ENCODE measurements around the gene LDLRAD2. TPM values are rescaled to one million over a fixed set of nuclear protein-coding genes. Genes with fewer than 3 reads are reported as not detected.
"Not testable (repeated sequence)": the region's sequence is repeated elsewhere in the genome, so short reads cannot be mapped to it uniquely, and the experiment has no call there.

LDLRAD2 gene
- total RNA-seq, 1 experiment from 2014 or later: not detected

DNA sequence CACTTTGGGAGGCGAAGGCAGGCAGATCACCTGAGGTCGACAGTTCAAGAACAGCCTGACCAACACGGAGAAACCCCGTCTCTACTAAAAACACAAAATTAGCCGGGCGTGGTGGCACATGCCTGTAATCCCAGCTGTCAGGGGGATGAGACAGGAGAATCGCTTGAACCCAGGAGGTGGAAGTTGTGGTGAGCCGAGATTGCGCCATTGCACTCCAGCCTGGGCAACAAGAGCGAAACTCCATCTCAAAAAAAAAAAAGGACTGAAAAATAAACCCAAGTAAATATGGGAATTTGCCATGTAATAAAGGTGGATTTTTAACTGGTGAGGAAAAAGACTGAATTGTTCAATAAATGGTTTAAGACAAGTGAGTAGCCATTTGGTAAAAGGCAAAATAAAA is 40.4 kb upstream of the LDLRAD2 start:
- H3K27me3 ChIP-seq (ENCODE audit: control insufficient read depth, insufficient read depth, low read length); BruUV-seq (replicated peaks); H3K9me3 ChIP-seq (ENCODE audit: control insufficient read depth, insufficient read depth, low read depth, low read length); DNase-seq (ENCODE audit: low read depth, low spot score); H3K4me1 ChIP-seq (ENCODE audit: control insufficient read depth, insufficient read depth, low read length); H3K27ac ChIP-seq (ENCODE audit: low read length); ATAC-seq; H3K4me3 ChIP-seq (ENCODE audit: low read depth in 2 of 2, low read length in 2 of 2); CTCF ChIA-PET; intact Hi-C loops (cut with micrococcal nuclease; ENCODE audit: unreplicated experiment); in situ Hi-C loops (cut with HindIII; ENCODE audit: low pct_unique_long_range_greater_than_20kb, low sequenced_read_pairs); POLR2A ChIA-PET; H3K36me3 ChIP-seq (ENCODE audit: control insufficient read depth, insufficient read depth, low read length): not testable (repeated sequence)

DNA sequence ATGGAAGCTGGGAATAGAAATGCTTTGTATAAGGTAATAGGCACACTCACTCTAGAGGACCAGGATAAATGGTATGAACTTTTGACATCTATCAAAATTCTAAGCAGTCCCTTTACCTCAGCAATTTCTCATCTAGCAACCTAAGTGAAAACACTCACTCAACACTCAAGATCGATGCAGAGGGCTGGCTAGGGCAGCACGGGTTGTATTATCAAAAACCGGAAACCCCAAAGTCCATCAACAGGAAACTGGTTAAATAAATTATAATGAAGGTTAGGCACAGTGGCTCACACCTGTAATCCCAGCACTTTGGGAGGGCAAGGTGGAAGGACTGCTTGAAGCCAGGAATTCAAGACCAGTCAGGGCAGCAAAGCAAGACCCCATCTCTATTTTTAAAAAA is 38.5 kb upstream of the LDLRAD2 start:
- no peak overlapping the region for H3K27ac ChIP-seq (ENCODE audit: low read length)
- TF ChIP-seq POLR2AphosphoS5 (IDR thresholded peaks at IDR 0.05; ENCODE audit: low read depth, low read length): no peak
- TF ChIP-seq, protein P1, sequence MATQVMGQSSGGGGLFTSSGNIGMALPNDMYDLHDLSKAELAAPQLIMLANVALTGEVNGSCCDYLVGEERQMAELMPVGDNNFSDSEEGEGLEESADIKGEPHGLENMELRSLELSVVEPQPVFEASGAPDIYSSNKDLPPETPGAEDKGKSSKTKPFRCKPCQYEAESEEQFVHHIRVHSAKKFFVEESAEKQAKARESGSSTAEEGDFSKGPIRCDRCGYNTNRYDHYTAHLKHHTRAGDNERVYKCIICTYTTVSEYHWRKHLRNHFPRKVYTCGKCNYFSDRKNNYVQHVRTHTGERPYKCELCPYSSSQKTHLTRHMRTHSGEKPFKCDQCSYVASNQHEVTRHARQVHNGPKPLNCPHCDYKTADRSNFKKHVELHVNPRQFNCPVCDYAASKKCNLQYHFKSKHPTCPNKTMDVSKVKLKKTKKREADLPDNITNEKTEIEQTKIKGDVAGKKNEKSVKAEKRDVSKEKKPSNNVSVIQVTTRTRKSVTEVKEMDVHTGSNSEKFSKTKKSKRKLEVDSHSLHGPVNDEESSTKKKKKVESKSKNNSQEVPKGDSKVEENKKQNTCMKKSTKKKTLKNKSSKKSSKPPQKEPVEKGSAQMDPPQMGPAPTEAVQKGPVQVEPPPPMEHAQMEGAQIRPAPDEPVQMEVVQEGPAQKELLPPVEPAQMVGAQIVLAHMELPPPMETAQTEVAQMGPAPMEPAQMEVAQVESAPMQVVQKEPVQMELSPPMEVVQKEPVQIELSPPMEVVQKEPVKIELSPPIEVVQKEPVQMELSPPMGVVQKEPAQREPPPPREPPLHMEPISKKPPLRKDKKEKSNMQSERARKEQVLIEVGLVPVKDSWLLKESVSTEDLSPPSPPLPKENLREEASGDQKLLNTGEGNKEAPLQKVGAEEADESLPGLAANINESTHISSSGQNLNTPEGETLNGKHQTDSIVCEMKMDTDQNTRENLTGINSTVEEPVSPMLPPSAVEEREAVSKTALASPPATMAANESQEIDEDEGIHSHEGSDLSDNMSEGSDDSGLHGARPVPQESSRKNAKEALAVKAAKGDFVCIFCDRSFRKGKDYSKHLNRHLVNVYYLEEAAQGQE (IDR thresholded peaks at IDR 0.05; ENCODE audit: insufficient read depth in 1 of 2, low read depth in 2 of 2, low read length in 1 of 2): no peak
- TF ChIP-seq TCF7L2 (IDR thresholded peaks at IDR 0.05; ENCODE audit: low read depth, low read length): no peak
- TF ChIP-seq, protein P2, sequence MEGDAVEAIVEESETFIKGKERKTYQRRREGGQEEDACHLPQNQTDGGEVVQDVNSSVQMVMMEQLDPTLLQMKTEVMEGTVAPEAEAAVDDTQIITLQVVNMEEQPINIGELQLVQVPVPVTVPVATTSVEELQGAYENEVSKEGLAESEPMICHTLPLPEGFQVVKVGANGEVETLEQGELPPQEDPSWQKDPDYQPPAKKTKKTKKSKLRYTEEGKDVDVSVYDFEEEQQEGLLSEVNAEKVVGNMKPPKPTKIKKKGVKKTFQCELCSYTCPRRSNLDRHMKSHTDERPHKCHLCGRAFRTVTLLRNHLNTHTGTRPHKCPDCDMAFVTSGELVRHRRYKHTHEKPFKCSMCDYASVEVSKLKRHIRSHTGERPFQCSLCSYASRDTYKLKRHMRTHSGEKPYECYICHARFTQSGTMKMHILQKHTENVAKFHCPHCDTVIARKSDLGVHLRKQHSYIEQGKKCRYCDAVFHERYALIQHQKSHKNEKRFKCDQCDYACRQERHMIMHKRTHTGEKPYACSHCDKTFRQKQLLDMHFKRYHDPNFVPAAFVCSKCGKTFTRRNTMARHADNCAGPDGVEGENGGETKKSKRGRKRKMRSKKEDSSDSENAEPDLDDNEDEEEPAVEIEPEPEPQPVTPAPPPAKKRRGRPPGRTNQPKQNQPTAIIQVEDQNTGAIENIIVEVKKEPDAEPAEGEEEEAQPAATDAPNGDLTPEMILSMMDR (IDR thresholded peaks at IDR 0.05): no peak
- TF ChIP-seq SIN3A (IDR thresholded peaks at IDR 0.05; ENCODE audit: borderline replicate concordance, insufficient read depth, low read depth, low read length): no peak
- CTCF ChIA-PET: no interaction called here
- H3K9me3 ChIP-seq (ENCODE audit: control insufficient read depth, insufficient read depth, low read depth, low read length): no peaks in the 10 kb centered on the region
- POLR2A ChIA-PET: interaction anchor here (0.6 kb wide), 2 partner anchors 15 to 255 kb away, joined by 4 to 5 read pairs; no protein-coding TSS in a partner anchor
- DNase-seq (ENCODE audit: low read depth, low spot score): no peak
- BruUV-seq (replicated peaks): no TSS peak
- peaks cover 10% of the 10 kb centered on the region; the same call in 1 of the 2 replicates for H3K4me1 ChIP-seq (ENCODE audit: control insufficient read depth, insufficient read depth, low read length)
- in situ Hi-C loops (cut with HindIII; ENCODE audit: low pct_unique_long_range_greater_than_20kb, low sequenced_read_pairs): no loop called here
- H3K27me3 ChIP-seq (ENCODE audit: control insufficient read depth, insufficient read depth, low read length): no peaks in the 10 kb centered on the region
- no peaks in the 10 kb centered on the region for H3K36me3 ChIP-seq (ENCODE audit: control insufficient read depth, insufficient read depth, low read length)
- H3K4me3 ChIP-seq (ENCODE audit: low read depth in 2 of 2, low read length in 2 of 2): no peak overlapping the region
- intact Hi-C loops (cut with micrococcal nuclease; ENCODE audit: unreplicated experiment): no loop called here
- ATAC-seq: no peak

DNA sequence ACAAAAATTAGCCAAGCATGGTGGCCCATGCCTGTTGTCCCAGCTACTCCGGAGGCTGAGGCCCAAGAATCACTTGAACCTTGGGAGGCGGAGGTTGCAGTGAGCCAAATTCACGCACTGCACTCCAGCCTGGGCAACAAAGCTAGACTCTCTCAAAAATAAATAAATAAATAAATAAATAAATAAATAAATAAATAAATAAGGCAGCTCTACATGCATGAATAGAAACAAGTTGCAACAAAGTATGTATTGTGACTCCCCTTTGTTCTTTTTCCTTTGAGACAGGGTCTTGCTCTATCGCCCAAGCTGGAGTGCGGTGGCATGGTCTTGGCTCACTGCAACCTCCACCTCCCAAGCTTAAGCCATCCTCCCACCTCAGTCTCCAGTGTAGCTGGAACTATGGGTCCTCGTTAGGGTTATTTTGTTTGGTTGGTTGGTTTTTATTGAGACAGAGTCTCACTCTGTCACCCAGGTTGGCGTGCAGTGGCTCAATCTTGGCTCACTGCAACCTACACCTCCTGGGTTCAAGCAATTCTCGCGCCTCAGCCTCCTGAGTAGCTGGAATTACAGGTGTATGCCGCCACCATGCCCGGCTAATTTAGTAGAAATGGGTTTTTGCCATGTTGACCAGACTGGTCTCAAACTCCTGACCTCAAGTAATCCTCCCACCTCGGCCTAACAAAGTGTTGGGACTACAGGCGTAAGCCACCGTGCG is 37.1 kb upstream of the LDLRAD2 start:
- Histone ChIP-seq H3K36me3 (ENCODE audit: control insufficient read depth, insufficient read depth, low read length) (no peaks in the 10 kb centered on the region), H3K9me3 (ENCODE audit: control insufficient read depth, insufficient read depth, low read depth, low read length) (no peaks in the 10 kb centered on the region), H3K27me3 (ENCODE audit: control insufficient read depth, insufficient read depth, low read length) (no peaks in the 10 kb centered on the region), H3K27ac (ENCODE audit: low read length) (no peak overlapping the region), H3K4me1 (ENCODE audit: control insufficient read depth, insufficient read depth, low read length) (peaks cover 10% of the 10 kb centered on the region; the same call in 1 of the 2 replicates), H3K4me3 (ENCODE audit: low read depth in 2 of 2, low read length in 2 of 2) (no peak overlapping the region)
- ChIA-PET CTCF (no interaction called here), POLR2A (no interaction called here)
- no peak for DNase-seq (ENCODE audit: low read depth, low spot score)
- TF ChIP-seq SIN3A (IDR thresholded peaks at IDR 0.05; ENCODE audit: borderline replicate concordance, insufficient read depth, low read depth, low read length) (no peak), POLR2AphosphoS5 (IDR thresholded peaks at IDR 0.05; ENCODE audit: low read depth, low read length) (no peak), TCF7L2 (IDR thresholded peaks at IDR 0.05; ENCODE audit: low read depth, low read length) (no peak)
- TF ChIP-seq, protein P2 (IDR thresholded peaks at IDR 0.05): no peak
- TF ChIP-seq, protein P1 (IDR thresholded peaks at IDR 0.05; ENCODE audit: insufficient read depth in 1 of 2, low read depth in 2 of 2, low read length in 1 of 2): no peak
- in situ Hi-C loops (cut with HindIII; ENCODE audit: low pct_unique_long_range_greater_than_20kb, low sequenced_read_pairs): no loop called here
- intact Hi-C loops (cut with micrococcal nuclease; ENCODE audit: unreplicated experiment): no loop called here
- ATAC-seq: no peak
- BruUV-seq (replicated peaks): no TSS peak

All from Panc1 (cell line).